Measurements from ENCODE around the gene PITX1.

DNA sequence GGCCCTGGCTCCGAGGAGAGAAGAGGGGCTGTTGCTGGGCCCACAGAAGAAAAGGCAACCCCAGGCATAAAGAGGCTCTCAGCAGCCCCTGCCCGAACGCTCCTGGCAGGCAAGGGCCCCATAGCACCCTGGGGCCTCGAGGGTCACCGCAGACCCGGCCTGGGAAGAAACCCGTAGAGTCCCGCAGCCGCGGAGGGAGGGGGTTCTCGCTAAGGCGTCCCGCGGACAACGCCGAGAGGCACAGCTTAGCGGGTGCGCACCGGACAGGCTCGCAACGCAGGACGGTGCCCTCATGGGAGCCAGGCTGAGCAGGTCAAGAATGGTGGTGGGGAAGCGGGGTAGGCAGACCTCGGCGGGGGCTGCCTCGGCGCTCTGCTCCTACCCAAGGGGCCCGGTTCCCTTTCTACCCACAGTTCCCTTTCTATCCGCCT is 6.7 kb downstream of the PITX1 start:
- TF ChIP-seq GATA3 (IDR thresholded peaks at IDR 0.05; ENCODE audit: low read depth, low read length), result no peak
- TF ChIP-seq GATA2 (IDR thresholded peaks at IDR 0.05; ENCODE audit: low read depth, low read length), result no peak

Data from SH-SY5Y (cell line).